GM06990 (cell line): ENCODE measurements around the gene SMPD2.

Experiments used
- DNase-seq: peaks from one replicate; pipeline ENCODE4 v3.0.0-alpha.2; 2011; ENCODE audit not compliant: insufficient read length; ENCODE audit errors: extremely low read depth
- H3K27me3 ChIP-seq: replicated peaks from 2 replicates; pipeline ENCODE4 v1.6.0; 2011; ENCODE audit warnings: low read length; ENCODE audit not compliant: control insufficient read depth, insufficient read depth
- H3K36me3 ChIP-seq: 2 replicates; pipeline ENCODE4 v1.5.1; 2011; ENCODE audit warnings: low read length; ENCODE audit not compliant: control insufficient read depth, insufficient read depth
- H3K4me3 ChIP-seq: replicated peaks from 2 replicates; pipeline ENCODE4 v1.5.1; 2011; ENCODE audit warnings: low read depth, mild to moderate bottlenecking, control low read depth, low read length
- TF ChIP-seq, protein P1 (sequence below): IDR thresholded peaks from 2 replicates; pipeline ENCODE4 v1.5.1; 2011; ENCODE audit warnings: low read length, control low read depth, mild to moderate bottlenecking, inconsistent platforms; ENCODE audit not compliant: insufficient read depth, poor library complexity, severe bottlenecking

SMPD2 gene, protein sequence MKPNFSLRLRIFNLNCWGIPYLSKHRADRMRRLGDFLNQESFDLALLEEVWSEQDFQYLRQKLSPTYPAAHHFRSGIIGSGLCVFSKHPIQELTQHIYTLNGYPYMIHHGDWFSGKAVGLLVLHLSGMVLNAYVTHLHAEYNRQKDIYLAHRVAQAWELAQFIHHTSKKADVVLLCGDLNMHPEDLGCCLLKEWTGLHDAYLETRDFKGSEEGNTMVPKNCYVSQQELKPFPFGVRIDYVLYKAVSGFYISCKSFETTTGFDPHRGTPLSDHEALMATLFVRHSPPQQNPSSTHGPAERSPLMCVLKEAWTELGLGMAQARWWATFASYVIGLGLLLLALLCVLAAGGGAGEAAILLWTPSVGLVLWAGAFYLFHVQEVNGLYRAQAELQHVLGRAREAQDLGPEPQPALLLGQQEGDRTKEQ

GRCh38 chr6:109440331-109441068 is at the start of gene SMPD2, which contains the start of gene PPIL6:
Gene SMPD2, plus strand, starts transcription at chr6:109440724. Its CDS starts 398 bp downstream, at chr6:109441122.
Gene PPIL6, minus strand, starts transcription at chr6:109440628. Its CDS starts 38 bp downstream, at chr6:109440590.
- peaks cover 24% of the 10 kb centered on the region for H3K36me3 ChIP-seq
- DNase-seq, result peak; percentile 92
- H3K27me3 ChIP-seq, result no peaks in the 10 kb centered on the region
- H3K4me3 ChIP-seq, result peak within 1 kb of the TSS; percentile 87
- TF ChIP-seq, protein P1, sequence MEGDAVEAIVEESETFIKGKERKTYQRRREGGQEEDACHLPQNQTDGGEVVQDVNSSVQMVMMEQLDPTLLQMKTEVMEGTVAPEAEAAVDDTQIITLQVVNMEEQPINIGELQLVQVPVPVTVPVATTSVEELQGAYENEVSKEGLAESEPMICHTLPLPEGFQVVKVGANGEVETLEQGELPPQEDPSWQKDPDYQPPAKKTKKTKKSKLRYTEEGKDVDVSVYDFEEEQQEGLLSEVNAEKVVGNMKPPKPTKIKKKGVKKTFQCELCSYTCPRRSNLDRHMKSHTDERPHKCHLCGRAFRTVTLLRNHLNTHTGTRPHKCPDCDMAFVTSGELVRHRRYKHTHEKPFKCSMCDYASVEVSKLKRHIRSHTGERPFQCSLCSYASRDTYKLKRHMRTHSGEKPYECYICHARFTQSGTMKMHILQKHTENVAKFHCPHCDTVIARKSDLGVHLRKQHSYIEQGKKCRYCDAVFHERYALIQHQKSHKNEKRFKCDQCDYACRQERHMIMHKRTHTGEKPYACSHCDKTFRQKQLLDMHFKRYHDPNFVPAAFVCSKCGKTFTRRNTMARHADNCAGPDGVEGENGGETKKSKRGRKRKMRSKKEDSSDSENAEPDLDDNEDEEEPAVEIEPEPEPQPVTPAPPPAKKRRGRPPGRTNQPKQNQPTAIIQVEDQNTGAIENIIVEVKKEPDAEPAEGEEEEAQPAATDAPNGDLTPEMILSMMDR, result peak; percentile 12

DNA sequence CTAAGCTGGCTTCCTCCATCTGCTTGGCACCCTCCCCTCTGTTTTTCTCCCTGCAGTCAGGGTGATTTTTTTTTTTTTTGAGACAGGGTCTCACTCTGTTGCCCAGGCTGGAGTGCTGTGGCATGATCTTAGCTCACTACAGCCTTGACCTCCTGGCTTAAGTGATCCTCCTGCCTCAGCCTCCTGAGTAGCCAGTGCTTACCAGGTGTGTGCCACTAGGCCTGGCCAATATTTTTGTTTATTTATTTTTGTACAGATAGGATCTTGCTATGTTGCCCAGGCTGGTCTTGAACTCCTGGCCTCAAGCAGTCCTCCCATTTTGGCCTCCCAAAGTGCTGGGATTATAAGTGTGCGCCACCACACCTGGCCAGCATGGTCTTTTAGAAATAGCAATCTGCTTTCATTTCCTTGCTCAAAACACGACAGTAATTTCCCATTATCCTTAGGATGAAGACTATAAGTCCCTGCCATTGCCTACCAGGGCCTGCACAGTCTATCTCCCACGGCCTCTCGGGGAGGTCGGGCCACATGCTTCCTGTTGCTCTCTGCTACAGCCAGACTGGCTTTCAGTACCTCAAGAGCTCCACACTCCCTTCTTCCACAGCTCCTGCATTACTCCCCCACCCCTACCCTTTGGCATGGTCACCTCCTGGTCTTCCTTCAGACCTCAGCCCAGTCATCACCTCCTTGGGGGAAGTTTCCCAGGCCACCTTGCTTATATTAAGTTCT is 47.2 kb upstream of the SMPD2 start:
- Histone ChIP-seq H3K4me3 (no peak overlapping the region), H3K27me3 (no peaks in the 10 kb centered on the region), H3K36me3 (no peaks in the 10 kb centered on the region)
- no peak for DNase-seq
- TF ChIP-seq, protein P1, result no peak

DNA sequence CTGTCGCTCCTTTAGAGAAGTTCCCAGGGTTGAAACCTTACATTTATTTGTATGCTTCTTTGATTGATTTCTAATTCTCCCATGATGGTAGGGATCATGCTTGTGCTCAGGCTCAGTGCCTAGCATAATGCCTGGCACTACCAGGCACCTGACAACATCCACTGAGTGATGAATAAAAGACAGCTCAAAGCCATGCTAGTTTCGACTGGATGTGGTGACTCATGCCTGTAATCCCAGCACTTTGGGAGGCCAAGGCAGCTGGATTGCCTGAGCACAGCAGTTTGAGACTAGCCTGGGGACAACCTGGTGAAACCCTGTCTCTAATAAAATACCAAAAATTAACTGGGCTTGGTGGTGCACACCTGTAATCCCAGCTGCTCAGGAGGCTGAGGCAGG is 46.6 kb upstream of the SMPD2 start:
- TF ChIP-seq, protein P1, result no peak
- H3K4me3 ChIP-seq, result no peak overlapping the region
- no peak for DNase-seq
- no peaks in the 10 kb centered on the region for H3K27me3 ChIP-seq
- no peaks in the 10 kb centered on the region for H3K36me3 ChIP-seq

GRCh38 chr6:109396046-109396718 is 44.3 kb upstream of the SMPD2 start:
- TF ChIP-seq, protein P1, result no peak
- DNase-seq, result no peak
- Histone ChIP-seq H3K27me3 (no peaks in the 10 kb centered on the region), H3K4me3 (no peak overlapping the region), H3K36me3 (no peaks in the 10 kb centered on the region)

DNA sequence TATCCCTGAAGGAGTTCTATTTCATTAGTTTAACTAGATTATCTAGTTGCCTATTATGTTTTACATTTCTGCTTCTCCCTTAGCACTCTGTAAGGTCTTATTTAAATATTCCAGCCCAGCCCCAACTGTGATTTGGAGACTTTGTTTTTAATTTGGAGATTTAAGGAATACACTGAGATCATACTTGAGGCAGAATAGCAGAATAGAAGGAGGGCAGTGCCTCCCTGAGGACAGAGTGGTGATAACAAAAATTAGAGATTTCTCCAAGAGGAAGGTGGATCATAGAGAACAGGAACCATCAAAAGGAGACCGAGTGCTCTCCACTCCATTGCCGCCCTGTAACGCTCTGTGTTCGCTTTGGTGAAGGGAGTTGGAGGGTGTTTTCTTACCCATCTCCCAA is 43.5 kb upstream of the SMPD2 start:
- no peak for DNase-seq
- TF ChIP-seq, protein P1, result peak; percentile 9
- no peak overlapping the region for H3K4me3 ChIP-seq
- no peaks in the 10 kb centered on the region for H3K36me3 ChIP-seq
- no peaks in the 10 kb centered on the region for H3K27me3 ChIP-seq
